GM23248 (cell line): ENCODE data around the gene C16orf82. TPM values are rescaled to one million over a fixed set of nuclear protein-coding genes. Genes with fewer than 3 reads are reported as not detected.

Experiments used
- DNase-seq: peaks from one replicate; pipeline ENCODE4 v3.0.0-alpha.2; 2015
- H2AFZ ChIP-seq: fragments of 200-600 bp; sonication (generic); 2 replicates; pipeline ENCODE4 v1.6.1; 2016; ENCODE audit warnings: antibody characterized with exemption
- H3F3A ChIP-seq: fragments of 200-600 bp; sonication (generic); 2 replicates; pipeline ENCODE4 v1.6.1; 2016; ENCODE audit warnings: mild to moderate bottlenecking, antibody characterized with exemption, mixed run types; ENCODE audit not compliant: insufficient read depth
- H3K27ac ChIP-seq: fragments of 200-600 bp; sonication (generic); 2 replicates; pipeline ENCODE4 v1.5.1; 2016; ENCODE audit warnings: mild to moderate bottlenecking
- H3K27me3 ChIP-seq: fragments of 200-600 bp; sonication (generic); replicated peaks from 2 replicates; pipeline ENCODE4 v1.6.1; 2016; ENCODE audit warnings: mild to moderate bottlenecking; ENCODE audit not compliant: insufficient read depth
- H3K36me3 ChIP-seq: fragments of 200-600 bp; sonication (generic); 2 replicates; pipeline ENCODE4 v1.6.1; 2016; ENCODE audit warnings: low read depth, mild to moderate bottlenecking
- H3K4me1 ChIP-seq: fragments of 200-600 bp; sonication (generic); 2 replicates; pipeline ENCODE4 v1.6.1; 2016; ENCODE audit warnings: mild to moderate bottlenecking; ENCODE audit not compliant: insufficient read depth
- H3K4me2 ChIP-seq: fragments of 200-600 bp; sonication (generic); one replicate; pipeline ENCODE4 v1.6.1; 2016; ENCODE audit warnings: mild to moderate bottlenecking; ENCODE audit not compliant: unreplicated experiment
- H3K4me3 ChIP-seq: fragments of 200-600 bp; sonication (generic); 2 replicates; pipeline ENCODE4 v1.5.1; 2016; ENCODE audit warnings: mild to moderate bottlenecking
- H3K79me2 ChIP-seq: fragments of 200-600 bp; sonication (generic); 2 replicates; pipeline ENCODE4 v1.6.1; 2016; ENCODE audit warnings: mild to moderate bottlenecking; ENCODE audit not compliant: insufficient read depth
- H3K9ac ChIP-seq: fragments of 200-600 bp; sonication (generic); 2 replicates; pipeline ENCODE4 v1.6.1; 2016; ENCODE audit warnings: mild to moderate bottlenecking
- H3K9me2 ChIP-seq: fragments of 200-600 bp; sonication (generic); 2 replicates; pipeline ENCODE4 v1.6.1; 2016; ENCODE audit warnings: mixed run types, mild to moderate bottlenecking, moderate library complexity; ENCODE audit not compliant: insufficient read depth
- H3K9me3 ChIP-seq: fragments of 200-600 bp; sonication (generic); one replicate; pipeline ENCODE4 v1.6.1; 2017; ENCODE audit warnings: low read depth
- H4K20me1 ChIP-seq: fragments of 200-600 bp; sonication (generic); 2 replicates; pipeline ENCODE4 v1.6.0; 2016; ENCODE audit not compliant: insufficient read depth
- EZH2 ChIP-seq: fragments of 200-600 bp; sonication (generic); IDR thresholded peaks from 2 replicates; pipeline ENCODE4 v1.6.1; 2018; ENCODE audit warnings: antibody characterized with exemption, mild to moderate bottlenecking; ENCODE audit not compliant: insufficient read depth, poor library complexity, severe bottlenecking
- EZH2phosphoT487 ChIP-seq: fragments of 200-600 bp; sonication (generic); IDR thresholded peaks from 2 replicates; pipeline ENCODE4 v1.6.1; 2018; ENCODE audit warnings: antibody characterized with exemption, moderate library complexity, mild to moderate bottlenecking, low read depth; ENCODE audit not compliant: insufficient read depth
- WGBS, 2 experiments: methylation state at CpG; one replicate each; pipeline ENCODE4 v1.1.6; 2015 to 2017; ENCODE audit warnings: low lambda C conversion rate in 2 of 2, low coverage in 1 of 2; ENCODE audit errors: missing lambda C conversion rate in 2 of 2; 5-methylcytosine and 5-hydroxymethylcytosine counted together
- in situ Hi-C: fragments of 300-500 bp; cut with MboI; formaldehyde crosslinking; loops from 2 replicates; pipeline ENCODE4 v1.15.0; 2020
- polyA plus RNA-seq: library from polyadenylated mRNA; unstranded; fragments of >200 nt; fragmentation: Nextera tagmentation; extraction: Ambion mirVana; gene quantifications from 2 replicates; pipeline ENCODE4 v1.2.1, GENCODE V29; 2016
- total RNA-seq: library from RNA; depleted of rRNA; stranded (reverse); fragments of >200 nt; shearing (Covaris generic); gene quantifications from 2 replicates; pipeline ENCODE4 v1.2.3, GENCODE V29; 2014

Gene C16orf82
- total and polyA plus RNA-seq, 2 experiments from 2014 or later = not detected

- Histone ChIP-seq H3K4me1 (no peaks in the 10 kb centered on the region), H3F3A (no peaks in the 10 kb centered on the region), H3K4me3 (peak overlapping the region; percentile 76), H3K27me3 (no peaks in the 10 kb centered on the region), H2AFZ (peak overlapping the region; percentile 67; the same call in 1 of the 2 replicates), H3K4me2 (peak overlapping the region; percentile 76), H3K79me2 (no peaks in the 10 kb centered on the region), H3K27ac (no peak overlapping the region), H4K20me1 (no peaks in the 10 kb centered on the region), H3K9ac (no peak overlapping the region), H3K36me3 (no peaks in the 10 kb centered on the region), H3K9me3 (no peaks in the 10 kb centered on the region), H3K9me2 (no peaks in the 10 kb centered on the region)
- WGBS, 2 experiments = 78 to 83% methylated on average over 14 to 17 of the region's 17 CpGs
- DNase-seq = no peak
- TF ChIP-seq EZH2 (no peak), EZH2phosphoT487 (no peak)
- in situ Hi-C loops = loop anchor here (25.0 kb wide), 3 partner anchors 597 to 1847 kb away; partner anchors contain the start of gene ZKSCAN2
Observed at GRCh38 chr16:27108826-27109665, 42.3 kb downstream of the C16orf82 start.

DNA sequence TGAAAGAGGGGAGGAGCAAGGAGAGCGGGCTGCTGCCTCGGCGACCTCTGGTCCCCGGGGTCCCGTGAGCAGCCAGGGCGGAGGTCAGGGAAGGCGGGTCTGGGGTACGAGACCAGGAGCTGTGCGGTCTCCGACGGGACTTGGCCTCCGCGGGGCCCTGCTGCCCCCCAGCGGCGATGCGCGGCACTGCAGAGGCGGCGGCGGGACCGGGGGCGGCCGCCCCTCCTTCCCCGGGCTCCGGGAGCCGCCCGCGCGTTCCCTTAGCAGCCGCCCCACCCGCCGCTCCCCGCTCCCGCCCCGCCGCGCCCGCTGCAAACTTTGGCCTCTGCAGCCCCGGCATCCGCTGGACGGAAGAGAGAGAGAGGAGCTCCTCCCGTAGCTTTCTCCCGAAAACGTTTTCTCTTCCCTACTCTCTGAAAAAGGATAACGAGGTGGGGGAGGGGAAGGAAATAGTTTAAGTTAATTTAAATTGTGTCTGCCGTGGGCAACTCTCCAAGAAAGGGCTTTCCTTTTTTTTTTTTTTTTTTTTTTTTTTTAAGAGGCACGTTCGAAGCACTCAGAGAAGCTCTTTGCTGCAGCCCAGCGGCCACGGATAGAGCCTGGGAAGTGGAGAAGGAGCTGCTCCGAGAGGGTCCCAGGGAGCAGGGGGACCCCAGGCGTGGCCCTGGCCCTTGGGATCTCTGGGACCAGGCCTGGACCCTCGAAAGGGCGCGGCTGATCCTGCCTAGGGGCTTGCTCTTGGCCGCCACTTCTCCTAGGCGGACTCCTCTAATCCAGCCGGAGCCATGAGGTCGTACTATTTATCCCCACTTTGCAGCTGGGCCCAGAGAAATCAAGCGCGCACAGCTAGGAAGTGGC is 43.2 kb downstream of the C16orf82 start:
- Histone ChIP-seq H3K27me3 (no peaks in the 10 kb centered on the region), H3F3A (no peaks in the 10 kb centered on the region), H3K9ac (peak overlapping the region; percentile 54), H3K4me3 (peak overlapping the region; percentile 76), H3K4me1 (no peaks in the 10 kb centered on the region), H3K36me3 (no peaks in the 10 kb centered on the region), H3K27ac (no peak overlapping the region), H4K20me1 (no peaks in the 10 kb centered on the region), H3K79me2 (no peaks in the 10 kb centered on the region), H3K9me2 (no peaks in the 10 kb centered on the region), H3K9me3 (no peaks in the 10 kb centered on the region), H2AFZ (peak overlapping the region; percentile 67), H3K4me2 (peak overlapping the region; percentile 76)
- in situ Hi-C loops = loop anchor here (25.0 kb wide), 3 partner anchors 598 to 1848 kb away; partner anchors contain the start of gene ZKSCAN2
- WGBS, 2 experiments = 7% methylated on average over 30 to 44 of the region's 61 CpGs
- no peak for TF ChIP-seq EZH2phosphoT487
- no peak for TF ChIP-seq EZH2
- peak; percentile 85 for DNase-seq

- no peaks in the 10 kb centered on the region for H3K36me3 ChIP-seq
- whole genome bisulfite sequencing, 2 experiments = 18 to 27% methylated on average over 5 to 7 of the region's 7 CpGs
- H3F3A ChIP-seq = no peaks in the 10 kb centered on the region
- H3K4me1 ChIP-seq = no peaks in the 10 kb centered on the region
- H3K4me3 ChIP-seq = no peak overlapping the region; the same call in 1 of the 2 replicates
- no peak overlapping the region for H3K9ac ChIP-seq
- H3K4me2 ChIP-seq = peak overlapping the region; percentile 76
- H3K79me2 ChIP-seq = no peaks in the 10 kb centered on the region
- H3K27ac ChIP-seq = no peak overlapping the region
- H2AFZ ChIP-seq = peak overlapping the region; percentile 67
- no peaks in the 10 kb centered on the region for H3K27me3 ChIP-seq
- in situ Hi-C loops = loop anchor here (25.0 kb wide), 3 partner anchors 598 to 1848 kb away; partner anchors contain the start of gene ZKSCAN2
- no peak for DNase-seq
- H3K9me3 ChIP-seq = no peaks in the 10 kb centered on the region
- TF ChIP-seq EZH2phosphoT487 (no peak), EZH2 (no peak)
- no peaks in the 10 kb centered on the region for H4K20me1 ChIP-seq
- H3K9me2 ChIP-seq = no peaks in the 10 kb centered on the region
Observed at GRCh38 chr16:27110524-27110896, 43.8 kb downstream of the C16orf82 start.

DNA sequence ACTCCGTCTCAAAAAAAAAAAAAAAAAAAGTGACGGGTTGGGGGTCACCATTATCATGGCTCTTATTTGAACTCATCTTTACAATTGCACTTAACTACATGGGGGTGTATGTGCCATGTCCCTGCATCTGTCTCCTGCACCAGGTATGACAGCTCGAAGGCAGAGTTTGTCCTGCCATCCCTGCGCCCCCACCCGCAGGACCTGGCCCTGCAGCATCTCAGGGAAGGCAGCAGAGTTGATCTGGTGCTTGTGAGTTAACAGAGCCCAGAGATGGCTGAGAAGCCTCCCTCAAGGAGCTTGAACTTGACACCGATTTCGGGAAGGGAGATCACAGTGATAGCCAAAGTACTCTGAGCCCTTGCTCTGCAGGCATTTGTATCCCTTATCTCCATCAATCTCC is 44.8 kb downstream of the C16orf82 start:
- in situ Hi-C loops = loop anchor here (25.0 kb wide), 3 partner anchors 599 to 1849 kb away; partner anchors contain the start of gene ZKSCAN2
- Histone ChIP-seq H4K20me1 (no peaks in the 10 kb centered on the region), H3K36me3 (no peaks in the 10 kb centered on the region), H3K4me3 (no peak overlapping the region), H3K79me2 (no peaks in the 10 kb centered on the region), H3K27ac (no peak overlapping the region), H3K4me1 (no peaks in the 10 kb centered on the region), H2AFZ (no peak overlapping the region), H3K9ac (no peak overlapping the region), H3K4me2 (no peak overlapping the region), H3K9me2 (no peaks in the 10 kb centered on the region), H3K27me3 (no peaks in the 10 kb centered on the region), H3K9me3 (no peaks in the 10 kb centered on the region), H3F3A (no peaks in the 10 kb centered on the region)
- 90 to 97% methylated on average over 5 to 7 of the region's 7 CpGs for WGBS, 2 experiments
- DNase-seq = no peak
- no peak for TF ChIP-seq EZH2phosphoT487
- TF ChIP-seq EZH2 = no peak
